ENCODE data around the gene TM4SF1.
"Not testable (repeated sequence)": the region's sequence is repeated elsewhere in the genome, so short reads cannot be mapped to it uniquely, and the experiment has no call there.

- TF ChIP-seq POLR2A, CTCF (IDR thresholded peaks at IDR 0.05): not testable (repeated sequence)
Observed at GRCh38 chr3:149337486-149337885, 40.0 kb downstream of the TM4SF1 start.

All from transverse colon (tissue), 3 donors.